Activated CD4-positive, alpha-beta T cell treated with anti-CD3 and anti-CD28 coated beads, Interleukin-2, amount 10 ng/mL, durations not matched to agents 7 days and 5 days (primary cell): ENCODE data around the gene TEX13A. TPM values are rescaled to one million over a fixed set of nuclear protein-coding genes. Genes with fewer than 3 reads are reported as not detected.

Source experiments
- CTCF ChIA-PET: fragments of 350-600 bp; sonication (Branson Sonifier 250); formaldehyde crosslinking; loops from one replicate; lab custom pipeline; 2021; ENCODE audit warnings: antibody characterized with exemption; lab: Charles Lee
- POLR2A ChIA-PET: fragments of 350-600 bp; sonication (Branson Sonifier 250); formaldehyde crosslinking; loops from one replicate; lab custom pipeline; 2021; ENCODE audit warnings: antibody characterized with exemption; lab: Charles Lee
- DNase-seq: peaks from one replicate; pipeline ENCODE4 v3.0.0-alpha.2; 2020
- H3K27ac Mint-ChIP-seq: one replicate; pipeline ENCODE4 v1.8.0; 2021; ENCODE audit warnings: mild to moderate bottlenecking, moderate library complexity, mixed read lengths
- H3K27me3 Mint-ChIP-seq: one replicate; pipeline ENCODE4 v1.8.0; 2021; ENCODE audit warnings: mixed read lengths
- H3K36me3 Mint-ChIP-seq: one replicate; pipeline ENCODE4 v1.8.0; 2021; ENCODE audit warnings: low read depth, mixed read lengths
- H3K4me1 Mint-ChIP-seq: one replicate; pipeline ENCODE4 v1.8.0; 2021; ENCODE audit warnings: mixed read lengths
- H3K4me3 Mint-ChIP-seq: one replicate; pipeline ENCODE4 v1.8.0; 2021; ENCODE audit warnings: mild to moderate bottlenecking, moderate library complexity, mixed read lengths
- H3K9me3 Mint-ChIP-seq: one replicate; pipeline ENCODE4 v1.8.0; 2021; ENCODE audit warnings: mixed read lengths
- total RNA-seq, 2 experiments: library from RNA; stranded (reverse); gene quantifications; one replicate each; pipeline ENCODE4 v1.2.3, GENCODE V29; 2021

The TEX13A gene
- total RNA-seq, 2 experiments from 2014 or later, result not detected

DNA sequence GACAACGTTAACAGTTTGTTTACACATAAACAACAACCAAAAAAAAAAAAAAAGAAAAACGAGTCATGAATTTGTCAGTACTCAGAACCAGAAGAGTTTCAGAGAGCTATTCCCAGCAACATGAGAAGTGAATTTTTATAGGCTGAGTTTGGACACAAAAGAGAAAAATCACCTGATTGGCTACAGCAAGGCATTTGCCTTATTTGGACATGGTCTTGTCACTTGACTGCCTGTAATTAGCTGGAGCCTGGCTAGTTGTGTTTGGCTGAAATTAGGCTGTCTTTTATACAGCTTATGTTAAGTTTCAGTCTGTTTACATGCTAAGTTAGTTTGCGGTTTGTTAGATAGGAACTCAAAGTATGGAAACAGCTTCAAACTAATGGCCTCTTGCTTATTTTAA is 880 bp upstream of the TEX13A start:
- no peaks in the 10 kb centered on the region for H3K27me3 Mint-ChIP-seq
- no peaks in the 10 kb centered on the region for H3K9me3 Mint-ChIP-seq
- ChIA-PET POLR2A (no interaction called here), CTCF (interaction anchor here (0.6 kb wide), 1 partner anchor 8 kb away, joined by 3 read pairs; no protein-coding TSS in a partner anchor)
- no peak overlapping the region for H3K4me3 Mint-ChIP-seq
- H3K36me3 Mint-ChIP-seq, result no peaks in the 10 kb centered on the region
- H3K27ac Mint-ChIP-seq, result no peak overlapping the region
- no peak for DNase-seq
- no peaks in the 10 kb centered on the region for H3K4me1 Mint-ChIP-seq

DNA sequence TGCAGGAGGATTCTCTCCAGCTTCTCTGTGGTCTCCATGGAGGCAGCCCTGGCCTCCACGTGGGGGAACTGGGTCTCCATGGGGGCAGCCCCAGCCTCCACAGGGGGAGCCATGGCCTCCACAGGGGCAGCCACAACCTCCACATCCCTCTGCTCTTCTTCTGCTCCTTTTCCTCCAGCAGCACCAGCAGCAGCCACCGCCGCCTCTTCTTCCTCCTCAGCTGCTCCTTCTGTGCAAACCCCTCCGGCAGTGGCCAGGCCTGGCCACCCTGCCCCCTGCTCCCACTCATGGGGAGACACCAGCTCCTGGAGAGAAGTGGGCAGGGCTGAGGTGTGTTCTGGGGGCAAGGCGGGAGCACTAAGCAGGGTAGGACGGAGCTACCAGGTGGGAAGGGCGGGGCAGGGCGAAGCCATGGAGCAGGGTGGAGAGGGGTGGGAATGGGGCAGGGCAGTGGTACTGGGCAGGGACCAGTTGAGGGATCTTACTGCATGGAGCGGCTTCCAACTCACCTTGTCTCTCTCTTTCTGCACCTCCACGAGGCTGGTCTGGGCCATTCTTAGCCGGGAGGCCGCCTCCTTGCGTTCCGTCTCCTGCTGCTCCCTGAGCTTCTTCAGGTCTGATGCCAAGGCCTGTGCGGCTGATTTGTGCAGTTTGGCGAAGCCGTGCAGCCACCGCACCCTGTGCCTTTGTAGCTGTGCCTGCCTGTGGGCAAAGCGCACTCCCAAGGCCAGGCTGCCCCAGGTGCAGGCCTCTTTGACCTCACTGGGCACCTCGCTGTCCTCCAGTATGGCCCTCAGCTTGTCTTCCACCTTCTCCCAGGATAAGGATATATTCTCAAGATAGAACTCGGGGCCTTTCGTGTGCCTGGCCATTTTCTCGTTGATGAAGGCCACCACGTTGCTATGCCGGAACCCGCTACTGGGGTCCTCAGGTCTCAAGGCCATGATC is 766 bp downstream of the TEX13A start:
- Mint-ChIP-seq H3K4me1 (no peaks in the 10 kb centered on the region), H3K4me3 (no peak overlapping the region), H3K9me3 (no peaks in the 10 kb centered on the region), H3K27me3 (no peaks in the 10 kb centered on the region), H3K27ac (no peak overlapping the region), H3K36me3 (no peaks in the 10 kb centered on the region)
- POLR2A ChIA-PET, result no interaction called here
- no peak for DNase-seq
- CTCF ChIA-PET, result no interaction called here

DNA sequence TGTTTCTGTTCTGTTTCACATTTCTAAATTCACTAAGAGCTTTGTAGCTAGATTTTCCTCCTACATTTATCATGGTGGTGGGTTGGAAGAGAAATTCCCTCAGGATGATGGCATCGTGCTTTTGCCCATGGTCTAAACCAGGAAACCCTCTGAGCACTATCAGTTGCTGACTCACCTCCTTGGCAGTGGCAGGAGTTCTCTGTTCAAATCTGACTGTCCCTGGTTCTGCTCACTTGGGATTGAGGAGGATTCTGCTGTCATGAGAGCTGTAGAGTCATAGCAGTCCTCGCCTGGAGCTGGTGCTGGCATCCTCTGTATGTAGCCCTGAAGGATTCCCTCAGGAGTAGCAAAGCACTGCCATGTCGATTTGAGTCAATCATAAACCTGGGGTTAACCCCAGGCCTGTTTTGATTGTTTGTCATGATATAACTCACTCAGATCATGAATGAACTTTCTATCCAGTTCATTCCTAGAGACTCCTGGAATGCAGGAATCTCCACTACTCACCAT is 9.4 kb downstream of the TEX13A start:
- Mint-ChIP-seq H3K27ac (no peak overlapping the region), H3K27me3 (no peaks in the 10 kb centered on the region), H3K4me3 (no peak overlapping the region), H3K9me3 (no peaks in the 10 kb centered on the region), H3K4me1 (no peaks in the 10 kb centered on the region), H3K36me3 (no peaks in the 10 kb centered on the region)
- DNase-seq, result no peak
- CTCF ChIA-PET, result no interaction called here
- POLR2A ChIA-PET, result no interaction called here

DNA sequence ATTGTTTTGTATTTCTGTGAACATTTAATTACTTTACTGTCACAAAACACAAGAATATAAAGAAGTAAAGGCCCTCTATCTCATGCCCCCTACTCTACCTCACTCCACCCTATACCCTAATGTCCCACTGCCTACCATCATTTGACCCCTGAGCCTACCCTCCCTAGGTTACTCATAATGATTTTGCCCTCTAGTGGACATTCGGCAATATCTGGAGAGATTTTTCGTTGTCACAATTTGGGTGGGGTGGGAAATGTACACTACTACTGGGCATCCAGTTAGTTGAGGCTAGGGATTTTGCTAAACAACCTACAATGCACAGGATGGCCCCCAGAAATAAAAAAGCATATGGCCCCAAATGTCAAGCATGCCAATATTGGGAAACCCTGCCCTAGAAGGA is 10.2 kb downstream of the TEX13A start:
- no peaks in the 10 kb centered on the region for H3K36me3 Mint-ChIP-seq
- ChIA-PET POLR2A (no interaction called here), CTCF (no interaction called here)
- H3K9me3 Mint-ChIP-seq, result no peaks in the 10 kb centered on the region
- no peak overlapping the region for H3K27ac Mint-ChIP-seq
- no peaks in the 10 kb centered on the region for H3K4me1 Mint-ChIP-seq
- no peaks in the 10 kb centered on the region for H3K27me3 Mint-ChIP-seq
- no peak overlapping the region for H3K4me3 Mint-ChIP-seq
- no peak for DNase-seq

DNA sequence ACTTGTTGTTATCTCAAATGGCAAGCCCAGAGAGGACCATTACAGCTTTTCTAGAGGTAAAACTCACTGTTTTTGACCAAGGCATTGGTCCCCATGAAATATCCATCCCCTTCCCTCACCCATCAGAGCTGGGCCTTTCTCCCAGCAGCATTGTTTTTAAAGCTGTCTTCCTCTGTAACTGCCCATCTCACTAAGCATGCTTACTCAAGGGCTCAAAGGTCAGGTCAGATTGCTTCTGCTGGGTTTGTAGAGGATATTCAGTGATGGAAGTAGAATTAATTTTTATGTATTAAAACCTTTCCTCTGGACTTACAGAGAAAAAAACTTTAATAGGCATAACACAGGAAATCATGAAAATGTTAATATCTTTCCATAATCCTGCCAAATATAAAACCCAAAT is 11.1 kb downstream of the TEX13A start:
- Mint-ChIP-seq H3K4me1 (no peaks in the 10 kb centered on the region), H3K9me3 (no peaks in the 10 kb centered on the region), H3K4me3 (no peak overlapping the region), H3K27me3 (no peaks in the 10 kb centered on the region), H3K27ac (no peak overlapping the region), H3K36me3 (no peaks in the 10 kb centered on the region)
- DNase-seq, result no peak
- CTCF ChIA-PET, result no interaction called here
- POLR2A ChIA-PET, result no interaction called here

DNA sequence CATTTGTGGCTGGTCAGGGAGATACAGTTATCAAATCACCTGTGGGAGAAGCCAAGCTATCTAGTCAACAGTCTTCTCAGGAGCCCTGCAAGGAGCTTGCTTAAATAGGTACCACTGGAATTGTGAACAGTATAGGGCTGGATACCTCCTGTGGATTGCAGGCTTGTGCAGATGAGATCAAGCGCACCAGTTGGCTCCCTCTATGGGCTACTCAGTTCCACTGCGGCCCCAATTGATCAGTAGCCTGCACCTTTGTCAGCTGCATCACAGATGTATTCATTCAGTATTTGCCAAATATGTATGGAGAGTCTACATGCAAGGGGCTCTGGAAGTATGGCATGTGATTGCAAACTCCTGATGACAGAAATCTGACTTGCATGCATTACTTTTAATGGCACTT is 28.6 kb downstream of the TEX13A start:
- H3K4me1 Mint-ChIP-seq, result no peaks in the 10 kb centered on the region
- no peak overlapping the region for H3K4me3 Mint-ChIP-seq
- H3K9me3 Mint-ChIP-seq, result no peaks in the 10 kb centered on the region
- H3K36me3 Mint-ChIP-seq, result no peaks in the 10 kb centered on the region
- ChIA-PET CTCF (no interaction called here), POLR2A (no interaction called here)
- no peak overlapping the region for H3K27ac Mint-ChIP-seq
- DNase-seq, result no peak
- H3K27me3 Mint-ChIP-seq, result no peaks in the 10 kb centered on the region

DNA sequence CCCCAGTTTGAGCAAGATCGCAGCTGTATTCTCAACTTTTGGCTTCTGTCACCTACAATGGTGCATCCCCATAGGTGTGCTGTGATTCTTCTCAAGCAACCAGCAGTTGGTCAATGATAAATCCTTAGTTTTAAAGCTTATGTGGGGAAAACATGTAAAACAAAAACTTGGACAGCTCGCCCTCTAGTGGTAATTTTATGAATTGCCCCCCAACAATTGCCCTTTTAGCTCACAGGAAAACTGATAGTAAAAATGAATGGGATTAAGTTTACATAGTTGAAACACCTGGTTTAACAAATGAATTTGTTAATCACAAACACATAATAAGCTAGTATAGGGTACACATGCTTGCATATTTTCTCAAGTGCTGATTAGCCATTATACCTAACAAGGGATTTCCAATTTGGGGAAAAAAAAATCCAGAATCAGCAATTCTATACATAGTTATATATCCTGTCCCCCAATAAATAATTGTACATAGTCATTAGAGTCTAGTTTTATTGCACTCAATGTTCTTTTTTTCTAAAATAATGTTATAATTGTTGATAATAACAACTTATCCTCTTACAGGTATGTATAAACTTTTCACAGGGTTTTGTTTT is 30.1 kb downstream of the TEX13A start:
- peak; percentile 5 for DNase-seq
- no peaks in the 10 kb centered on the region for H3K4me1 Mint-ChIP-seq
- POLR2A ChIA-PET, result no interaction called here
- H3K36me3 Mint-ChIP-seq, result no peaks in the 10 kb centered on the region
- H3K4me3 Mint-ChIP-seq, result no peak overlapping the region
- no peak overlapping the region for H3K27ac Mint-ChIP-seq
- CTCF ChIA-PET, result no interaction called here
- no peaks in the 10 kb centered on the region for H3K9me3 Mint-ChIP-seq
- H3K27me3 Mint-ChIP-seq, result no peaks in the 10 kb centered on the region

DNA sequence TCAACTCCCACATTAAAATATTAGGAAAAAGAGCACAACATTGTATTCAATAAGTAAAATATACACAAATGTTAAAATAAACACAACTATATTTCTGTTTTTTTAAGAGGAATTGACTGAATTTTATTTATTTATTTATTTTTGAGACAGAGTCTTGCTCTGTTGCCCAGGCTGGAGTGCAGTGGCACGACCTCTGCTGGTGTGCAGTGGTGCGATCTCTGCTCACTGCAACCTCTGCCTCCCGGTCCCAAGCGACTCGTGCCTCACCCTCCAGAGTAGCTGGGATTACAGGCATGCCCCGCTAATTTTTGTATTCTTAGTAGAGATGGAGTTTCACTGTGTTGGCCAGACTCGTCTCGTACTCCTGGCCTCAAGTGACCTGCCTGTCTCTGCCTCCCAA is 31.4 kb downstream of the TEX13A start:
- Mint-ChIP-seq H3K27ac (no peak overlapping the region), H3K9me3 (no peaks in the 10 kb centered on the region), H3K4me3 (no peak overlapping the region), H3K36me3 (no peaks in the 10 kb centered on the region), H3K4me1 (no peaks in the 10 kb centered on the region), H3K27me3 (no peaks in the 10 kb centered on the region)
- POLR2A ChIA-PET, result no interaction called here
- no peak for DNase-seq
- CTCF ChIA-PET, result no interaction called here

DNA sequence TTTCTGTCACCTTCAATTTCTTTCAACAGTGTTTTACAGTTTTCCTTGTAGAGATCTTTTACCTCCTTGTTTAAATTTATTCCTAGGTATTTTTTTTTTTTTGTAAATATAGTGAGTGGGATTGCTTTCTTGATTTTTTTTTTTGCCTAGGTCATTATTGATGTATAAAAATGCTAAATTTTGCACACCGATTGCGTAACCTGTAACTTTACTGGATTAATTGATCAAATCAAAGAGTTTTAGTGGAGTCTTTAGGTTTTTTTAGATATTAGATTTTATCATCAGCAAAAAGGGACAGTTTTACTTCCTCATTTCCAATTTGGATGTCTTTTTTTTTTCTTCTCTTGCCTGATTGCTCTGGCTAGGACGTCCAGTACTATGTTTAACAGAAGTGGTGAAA is 40.9 kb downstream of the TEX13A start:
- DNase-seq, result no peak
- no peaks in the 10 kb centered on the region for H3K27me3 Mint-ChIP-seq

DNA sequence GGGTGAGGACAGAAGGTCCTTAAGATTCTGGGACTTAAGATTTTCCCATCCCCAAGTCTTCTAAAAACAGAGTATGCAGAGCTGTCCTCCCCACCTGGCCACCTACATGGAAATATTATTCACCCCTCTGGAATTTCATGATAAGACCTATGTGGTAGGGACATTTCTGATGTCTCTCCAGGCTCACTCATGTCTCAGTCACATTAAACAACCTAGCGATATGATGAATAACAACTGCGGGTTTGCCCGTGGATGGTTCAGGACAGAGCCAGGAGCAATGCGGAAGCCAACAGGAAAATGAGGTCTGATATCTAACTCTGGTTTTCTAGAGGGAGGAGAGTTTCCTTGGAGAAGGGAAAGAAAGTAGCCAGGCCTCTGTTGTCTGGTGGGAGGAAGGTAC is 47.4 kb downstream of the TEX13A start:
- Mint-ChIP-seq H3K27ac (no peak overlapping the region), H3K4me3 (no peak overlapping the region), H3K9me3 (no peaks in the 10 kb centered on the region), H3K27me3 (no peaks in the 10 kb centered on the region), H3K4me1 (no peaks in the 10 kb centered on the region), H3K36me3 (no peaks in the 10 kb centered on the region)
- DNase-seq, result no peak
- POLR2A ChIA-PET, result no interaction called here
- CTCF ChIA-PET, result no interaction called here

More for the DNA sequence above, 40.9 kb downstream of the TEX13A start:
- Mint-ChIP-seq H3K36me3 (no peaks in the 10 kb centered on the region), H3K27ac (no peak overlapping the region), H3K4me1 (no peaks in the 10 kb centered on the region), H3K9me3 (no peaks in the 10 kb centered on the region), H3K4me3 (no peak overlapping the region)
- POLR2A ChIA-PET, result no interaction called here
- CTCF ChIA-PET, result no interaction called here
